Measurements from ENCODE around the gene CFAP61. TPM values are rescaled to one million over a fixed set of nuclear protein-coding genes. Genes with fewer than 3 reads are reported as not detected.

The CFAP61 gene
- total and polyA plus RNA-seq, 12 donors: 0.53 to 3.6 (median 1.1) TPM; not detected in 3

GRCh38 chr20:20195021-20195705 is 142.8 kb downstream of the CFAP61 start:
- H3K4me3 ChIP-seq: no peak overlapping the region
- TF ChIP-seq, protein P1, sequence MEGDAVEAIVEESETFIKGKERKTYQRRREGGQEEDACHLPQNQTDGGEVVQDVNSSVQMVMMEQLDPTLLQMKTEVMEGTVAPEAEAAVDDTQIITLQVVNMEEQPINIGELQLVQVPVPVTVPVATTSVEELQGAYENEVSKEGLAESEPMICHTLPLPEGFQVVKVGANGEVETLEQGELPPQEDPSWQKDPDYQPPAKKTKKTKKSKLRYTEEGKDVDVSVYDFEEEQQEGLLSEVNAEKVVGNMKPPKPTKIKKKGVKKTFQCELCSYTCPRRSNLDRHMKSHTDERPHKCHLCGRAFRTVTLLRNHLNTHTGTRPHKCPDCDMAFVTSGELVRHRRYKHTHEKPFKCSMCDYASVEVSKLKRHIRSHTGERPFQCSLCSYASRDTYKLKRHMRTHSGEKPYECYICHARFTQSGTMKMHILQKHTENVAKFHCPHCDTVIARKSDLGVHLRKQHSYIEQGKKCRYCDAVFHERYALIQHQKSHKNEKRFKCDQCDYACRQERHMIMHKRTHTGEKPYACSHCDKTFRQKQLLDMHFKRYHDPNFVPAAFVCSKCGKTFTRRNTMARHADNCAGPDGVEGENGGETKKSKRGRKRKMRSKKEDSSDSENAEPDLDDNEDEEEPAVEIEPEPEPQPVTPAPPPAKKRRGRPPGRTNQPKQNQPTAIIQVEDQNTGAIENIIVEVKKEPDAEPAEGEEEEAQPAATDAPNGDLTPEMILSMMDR (IDR thresholded peaks at IDR 0.05): no peak
- no peak for DNase-seq
- peaks cover 0 to 4% of the 10 kb centered on the region in 2 donors for H3K4me1 ChIP-seq (replicated peaks in 1 of 2)
- intact Hi-C loops (cut with DNase I): no loop called here
- peaks cover 4% of the 10 kb centered on the region for H3K27me3 ChIP-seq
- H3K36me3 ChIP-seq (replicated peaks in 1 of 2): no peaks in the 10 kb centered on the region
- 62 to 72% (median 67%) methylated on average over 6 of the region's 6 CpGs for WGBS, 4 donors
- H3K9me3 ChIP-seq (replicated peaks in 1 of 3): no peaks in the 10 kb centered on the region
- H3K27ac ChIP-seq: no peak overlapping the region

DNA sequence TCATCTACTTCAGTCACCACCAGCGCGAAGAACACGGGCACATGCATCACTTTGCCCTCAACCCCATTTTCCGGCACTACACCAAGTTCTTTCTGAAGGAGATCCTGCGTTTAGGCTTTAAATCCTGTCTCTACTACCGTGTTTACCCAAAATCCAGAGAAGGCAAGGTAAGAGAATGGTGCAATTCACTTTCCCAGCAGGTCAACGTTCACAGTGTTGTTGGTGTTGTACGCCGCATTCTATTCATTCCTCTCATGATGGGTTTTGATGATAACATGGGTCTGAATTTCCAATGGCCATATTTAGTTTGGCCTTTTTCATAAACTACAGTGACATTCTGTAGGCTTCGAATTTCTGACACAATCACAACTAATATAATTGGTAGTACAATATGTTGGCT is 144.3 kb downstream of the CFAP61 start:
- Histone ChIP-seq H3K9me3 (replicated peaks in 1 of 3) (no peaks in the 10 kb centered on the region), H3K27ac (no peak overlapping the region), H3K4me1 (replicated peaks in 1 of 2) (peaks cover 0 to 4% of the 10 kb centered on the region in 2 donors), H3K36me3 (replicated peaks in 1 of 2) (no peaks in the 10 kb centered on the region), H3K4me3 (no peak overlapping the region), H3K27me3 (peaks cover 4% of the 10 kb centered on the region)
- 82 to 86% (median 84%) methylated on average over 10 of the region's 10 CpGs for WGBS, 4 donors
- TF ChIP-seq, protein P1 (IDR thresholded peaks at IDR 0.05): no peak
- TF ChIP-seq POLR2A (IDR thresholded peaks at IDR 0.05): no peak
- intact Hi-C loops (cut with DNase I): no loop called here
- no peak for DNase-seq

DNA sequence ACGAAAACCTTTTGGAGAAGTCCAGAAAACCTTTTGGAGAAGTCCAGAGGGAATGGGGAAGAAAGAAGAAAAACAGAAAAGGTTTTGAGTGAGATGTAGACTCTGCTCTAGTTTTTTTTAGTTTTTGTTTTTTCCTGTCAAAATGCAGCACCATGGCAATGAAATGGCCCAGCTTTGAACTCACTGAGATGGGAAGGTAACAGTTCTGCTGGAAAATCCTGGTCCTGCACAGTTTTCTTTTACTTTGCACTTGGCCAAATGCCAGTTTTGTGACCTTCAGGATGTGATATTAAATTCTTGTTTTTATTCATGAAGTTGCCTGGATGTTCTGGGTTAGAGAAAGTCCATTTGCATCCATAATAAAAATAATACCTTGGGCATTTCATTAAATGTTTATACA is 145.7 kb downstream of the CFAP61 start:
- Histone ChIP-seq H3K4me3 (no peak overlapping the region), H3K4me1 (replicated peaks in 1 of 2) (peaks cover 0 to 4% of the 10 kb centered on the region in 2 donors), H3K27me3 (peaks cover 4% of the 10 kb centered on the region), H3K36me3 (replicated peaks in 1 of 2) (no peaks in the 10 kb centered on the region), H3K9me3 (replicated peaks in 1 of 3) (no peaks in the 10 kb centered on the region), H3K27ac (no peak overlapping the region)
- 77 to 90% (median 88%) methylated on average over 1 of the region's 1 CpG for WGBS, 4 donors
- DNase-seq: no peak
- no peak for TF ChIP-seq POLR2A (IDR thresholded peaks at IDR 0.05)
- TF ChIP-seq, protein P1 (IDR thresholded peaks at IDR 0.05): no peak
- intact Hi-C loops (cut with DNase I): no loop called here

DNA sequence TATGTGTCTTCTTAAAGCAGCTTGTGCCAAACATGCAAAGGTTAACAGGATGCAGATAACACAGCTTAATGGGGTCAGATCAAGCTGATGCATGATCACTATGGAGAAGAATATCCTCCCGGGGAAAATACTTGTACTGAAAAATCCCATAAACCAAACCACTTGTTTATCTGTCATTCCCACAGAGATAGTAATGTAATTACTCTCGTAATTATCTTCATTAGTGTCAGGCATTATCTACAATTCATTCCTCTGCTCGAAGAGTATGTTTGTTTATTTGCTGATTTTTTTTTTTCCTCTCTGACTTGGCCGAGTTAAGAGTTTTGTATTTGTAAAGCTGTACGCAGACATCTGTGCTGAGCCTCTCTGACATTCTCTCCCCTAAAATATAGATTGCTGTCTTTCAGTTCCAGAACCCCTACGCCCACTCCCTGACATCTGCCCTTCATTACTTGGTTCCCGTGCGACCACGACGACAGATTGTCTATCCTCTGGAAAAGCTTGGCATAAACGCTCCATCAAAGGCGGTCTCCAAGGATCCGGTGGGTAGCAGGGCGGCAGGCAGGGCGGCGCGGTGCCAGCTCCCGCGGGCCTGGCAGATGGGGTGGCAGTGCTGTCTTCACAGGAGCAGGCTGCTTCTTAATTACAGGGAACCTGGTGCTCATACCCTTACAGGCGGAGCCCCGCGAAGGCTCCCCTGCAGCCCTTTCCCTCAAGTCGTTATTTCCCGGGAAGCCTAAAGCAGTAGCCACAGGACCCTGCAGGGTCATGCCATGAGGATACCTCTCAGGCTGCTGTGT is 147.2 kb downstream of the CFAP61 start:
- Histone ChIP-seq H3K27ac (no peak overlapping the region), H3K4me3 (no peak overlapping the region), H3K27me3 (no peaks in the 10 kb centered on the region), H3K36me3 (replicated peaks in 1 of 2) (no peaks in the 10 kb centered on the region), H3K9me3 (replicated peaks in 1 of 3) (no peaks in the 10 kb centered on the region), H3K4me1 (replicated peaks in 1 of 2) (peaks cover 0 to 4% of the 10 kb centered on the region in 2 donors)
- no peak for DNase-seq
- TF ChIP-seq, protein P1 (IDR thresholded peaks at IDR 0.05): no peak
- 42 to 47% (median 45%) methylated on average over 17 to 24 of the region's 24 CpGs for WGBS, 4 donors
- intact Hi-C loops (cut with DNase I): no loop called here

All from adrenal gland (tissue), 12 donors.